Fibroblast of lung (primary cell): ENCODE data around the gene PAGE2. TPM values are rescaled to one million over a fixed set of nuclear protein-coding genes. Genes with fewer than 3 reads are reported as not detected.

Experiments
- DNase-seq, 2 donors: peaks; one replicate each; pipeline versions ENCODE4 v3.0.0 to v3.0.0-alpha.2; 2010; ENCODE audit warnings: low read depth in 2 of 2
- H2AFZ ChIP-seq: 2 replicates; pipeline ENCODE4 v1.5.1; 2012; ENCODE audit warnings: low read length, control low read depth, inconsistent platforms
- H3K27ac ChIP-seq: 2 replicates; pipeline ENCODE4 v1.5.1; 2011; ENCODE audit warnings: low read length, control low read depth; ENCODE audit not compliant: insufficient read depth
- H3K27me3 ChIP-seq: 2 replicates; pipeline ENCODE4 v1.5.1; 2011; ENCODE audit warnings: mild to moderate bottlenecking, low read length; ENCODE audit not compliant: control insufficient read depth, insufficient read depth
- H3K36me3 ChIP-seq: 2 replicates; pipeline ENCODE4 v1.5.1; 2011; ENCODE audit warnings: low read length; ENCODE audit not compliant: control insufficient read depth, insufficient read depth
- H3K4me1 ChIP-seq: 2 replicates; pipeline ENCODE4 v1.5.1; 2011; ENCODE audit warnings: low read length; ENCODE audit not compliant: control insufficient read depth, insufficient read depth; ENCODE audit errors: extremely low read depth
- H3K4me2 ChIP-seq: 2 replicates; pipeline ENCODE4 v1.5.1; 2011; ENCODE audit warnings: low read length, control low read depth; ENCODE audit not compliant: insufficient read depth; ENCODE audit errors: extremely low read depth
- H3K4me3 ChIP-seq, 4 experiments: fragments of 200-600 bp in 1 of 4; sonication (generic) in 1 of 4; replicated peaks in 1 of 4; 2 replicates each; pipeline ENCODE4 v1.5.1; 2011 to 2016; ENCODE audit warnings: low read length in 4 of 4, low read depth in 3 of 4, mild to moderate bottlenecking in 3 of 4, control low read depth in 2 of 4, inconsistent platforms in 1 of 4, mixed read lengths in 1 of 4; ENCODE audit not compliant: insufficient read depth in 1 of 4; ENCODE audit errors: control extremely low read depth in 1 of 4
- H3K79me2 ChIP-seq: 2 replicates; pipeline ENCODE4 v1.5.1; 2012; ENCODE audit warnings: mild to moderate bottlenecking, low read length, inconsistent platforms; ENCODE audit not compliant: control insufficient read depth, insufficient read depth
- H3K9ac ChIP-seq: 2 replicates; pipeline ENCODE4 v1.5.1; 2011; ENCODE audit warnings: mild to moderate bottlenecking, low read length, control low read depth; ENCODE audit not compliant: insufficient read depth
- H3K9me3 ChIP-seq: 2 replicates; pipeline ENCODE4 v1.5.1; 2012; ENCODE audit warnings: low read depth, low read length; ENCODE audit not compliant: control insufficient read depth, insufficient read depth
- H4K20me1 ChIP-seq: 2 replicates; pipeline ENCODE4 v1.5.1; 2011; ENCODE audit warnings: low read length; ENCODE audit not compliant: control insufficient read depth, insufficient read depth; ENCODE audit errors: extremely low read depth
- EZH2 ChIP-seq: IDR thresholded peaks from 2 replicates; pipeline ENCODE4 v1.5.1; 2012; ENCODE audit warnings: low read length, control low read depth, mild to moderate bottlenecking; ENCODE audit errors: missing control alignments
- polyA plus RNA-seq, 2 donors: library from polyadenylated mRNA; depleted of rRNA in 1 of 2; stranded (reverse) in 1 of 2; unstranded in 1 of 2; fragments of >200 nt; gene quantifications; 2 replicates each; pipeline ENCODE4 v1.2.1, GENCODE V29; 2011 to 2012; ENCODE audit warnings: missing spikeins in 1 of 2
- total RNA-seq: library from RNA; depleted of rRNA; stranded (reverse); fragments of >200 nt; gene quantifications from 2 replicates; pipeline ENCODE4 v1.2.1, GENCODE V29; 2014
- TF ChIP-seq, protein P1 (sequence below), 2 donors: IDR thresholded peaks in 1 of 2; conservative IDR thresholded peaks in 1 of 2; 1 replicate in 1 of 2; 2 replicates in 1 of 2; pipeline ENCODE4 v1.5.1; 2011 to 2012; ENCODE audit warnings: low read length in 2 of 2, control low read depth in 1 of 2, inconsistent platforms in 1 of 2, low read depth in 1 of 2, mild to moderate bottlenecking in 1 of 2

The PAGE2 gene
- total and polyA plus RNA-seq, 2 donors (not counting 1 experiment from before 2014, with no cell fraction given): not detected

DNA sequence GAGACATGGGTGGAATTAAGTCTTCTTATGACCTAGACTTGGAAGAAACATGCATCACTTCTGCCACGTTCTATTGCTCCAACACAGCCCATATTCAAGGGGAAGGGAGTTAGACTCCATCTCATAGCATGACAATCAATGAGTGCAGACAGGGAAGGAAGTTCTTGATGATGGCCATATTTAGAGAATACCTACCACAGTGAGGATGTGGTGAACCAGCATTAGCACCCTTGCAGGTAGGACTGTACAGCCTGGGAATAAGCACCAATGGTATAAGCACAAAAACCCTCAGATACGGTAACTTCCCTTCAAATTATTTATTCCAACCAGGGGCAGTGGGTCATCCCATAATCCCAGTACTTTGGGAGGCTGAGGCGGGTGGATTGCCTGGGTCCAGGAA, 29.8 kb downstream of the PAGE2 start:
- no peaks in the 10 kb centered on the region for H3K79me2 ChIP-seq
- H2AFZ ChIP-seq: no peak overlapping the region
- H4K20me1 ChIP-seq: no peaks in the 10 kb centered on the region
- TF ChIP-seq, protein P1, sequence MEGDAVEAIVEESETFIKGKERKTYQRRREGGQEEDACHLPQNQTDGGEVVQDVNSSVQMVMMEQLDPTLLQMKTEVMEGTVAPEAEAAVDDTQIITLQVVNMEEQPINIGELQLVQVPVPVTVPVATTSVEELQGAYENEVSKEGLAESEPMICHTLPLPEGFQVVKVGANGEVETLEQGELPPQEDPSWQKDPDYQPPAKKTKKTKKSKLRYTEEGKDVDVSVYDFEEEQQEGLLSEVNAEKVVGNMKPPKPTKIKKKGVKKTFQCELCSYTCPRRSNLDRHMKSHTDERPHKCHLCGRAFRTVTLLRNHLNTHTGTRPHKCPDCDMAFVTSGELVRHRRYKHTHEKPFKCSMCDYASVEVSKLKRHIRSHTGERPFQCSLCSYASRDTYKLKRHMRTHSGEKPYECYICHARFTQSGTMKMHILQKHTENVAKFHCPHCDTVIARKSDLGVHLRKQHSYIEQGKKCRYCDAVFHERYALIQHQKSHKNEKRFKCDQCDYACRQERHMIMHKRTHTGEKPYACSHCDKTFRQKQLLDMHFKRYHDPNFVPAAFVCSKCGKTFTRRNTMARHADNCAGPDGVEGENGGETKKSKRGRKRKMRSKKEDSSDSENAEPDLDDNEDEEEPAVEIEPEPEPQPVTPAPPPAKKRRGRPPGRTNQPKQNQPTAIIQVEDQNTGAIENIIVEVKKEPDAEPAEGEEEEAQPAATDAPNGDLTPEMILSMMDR (conservative IDR thresholded peaks at IDR 0.05 in 1 of 2, IDR thresholded peaks at IDR 0.05 in 1 of 2; ENCODE audit: low read depth in 1 of 2, low read length in 2 of 2): no peak
- no peak for TF ChIP-seq EZH2
- H3K4me2 ChIP-seq: no peak overlapping the region
- H3K4me1 ChIP-seq: no peaks in the 10 kb centered on the region
- H3K9ac ChIP-seq: no peak overlapping the region
- DNase-seq: no peak
- H3K27ac ChIP-seq: no peak overlapping the region
- no peak overlapping the region for H3K4me3 ChIP-seq
- H3K36me3 ChIP-seq: no peaks in the 10 kb centered on the region
- no peaks in the 10 kb centered on the region for H3K9me3 ChIP-seq
- H3K27me3 ChIP-seq: no peaks in the 10 kb centered on the region

DNA sequence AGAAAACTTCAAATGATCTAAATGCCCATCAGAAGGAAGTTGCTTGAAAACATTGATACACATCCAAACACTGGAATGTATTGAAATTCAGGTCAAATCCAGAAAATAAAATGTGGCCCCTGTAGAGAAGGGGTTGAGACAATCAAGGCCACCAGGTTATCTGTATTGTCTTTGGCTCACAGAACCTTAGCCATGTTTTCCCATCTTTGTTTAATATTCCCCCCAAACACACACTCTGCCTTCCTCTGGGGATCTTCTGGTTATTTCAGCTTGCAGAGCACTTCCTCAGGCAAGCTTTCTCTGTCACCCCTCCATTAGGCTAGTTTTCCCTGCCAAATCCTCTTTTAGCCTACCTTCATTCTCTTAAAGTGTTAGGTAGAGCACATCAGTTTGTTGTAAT, 30.5 kb downstream of the PAGE2 start:
- H3K4me3 ChIP-seq: no peak overlapping the region
- DNase-seq: no peak
- H4K20me1 ChIP-seq: no peaks in the 10 kb centered on the region
- H3K27ac ChIP-seq: no peak overlapping the region
- no peaks in the 10 kb centered on the region for H3K9me3 ChIP-seq
- no peak overlapping the region for H3K9ac ChIP-seq
- H3K4me1 ChIP-seq: no peaks in the 10 kb centered on the region
- no peak overlapping the region for H2AFZ ChIP-seq
- H3K79me2 ChIP-seq: no peaks in the 10 kb centered on the region
- no peaks in the 10 kb centered on the region for H3K27me3 ChIP-seq
- H3K4me2 ChIP-seq: no peak overlapping the region
- no peaks in the 10 kb centered on the region for H3K36me3 ChIP-seq
- TF ChIP-seq, protein P1 (conservative IDR thresholded peaks at IDR 0.05 in 1 of 2, IDR thresholded peaks at IDR 0.05 in 1 of 2; ENCODE audit: low read depth in 1 of 2, low read length in 2 of 2): no peak
- no peak for TF ChIP-seq EZH2

DNA sequence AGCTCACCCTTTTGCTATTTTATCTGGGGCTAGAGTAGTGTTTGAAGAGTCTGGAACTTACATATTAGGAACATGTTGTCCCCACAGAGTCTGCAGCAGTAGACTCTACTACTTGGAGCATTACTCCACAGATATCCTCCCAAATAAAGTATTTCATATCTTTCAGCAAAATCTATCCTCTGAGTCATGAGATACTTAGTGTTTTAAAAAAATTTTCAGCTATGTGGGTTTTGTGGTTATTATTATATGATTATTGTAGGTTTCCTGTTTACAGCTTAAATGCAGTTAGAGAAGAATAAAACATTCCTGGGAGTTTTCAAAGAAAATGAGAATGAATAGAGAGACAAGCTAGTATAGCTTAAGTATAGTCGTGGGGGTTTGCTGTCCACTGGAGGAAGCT, 30.9 kb downstream of the PAGE2 start:
- H3K27ac ChIP-seq: no peak overlapping the region
- H3K27me3 ChIP-seq: no peaks in the 10 kb centered on the region
- peak; percentile 1 to 6 for DNase-seq
- no peaks in the 10 kb centered on the region for H4K20me1 ChIP-seq
- H3K4me3 ChIP-seq: no peak overlapping the region
- H3K9ac ChIP-seq: no peak overlapping the region
- H2AFZ ChIP-seq: no peak overlapping the region
- H3K4me2 ChIP-seq: no peak overlapping the region
- TF ChIP-seq, protein P1 (conservative IDR thresholded peaks at IDR 0.05 in 1 of 2, IDR thresholded peaks at IDR 0.05 in 1 of 2; ENCODE audit: low read depth in 1 of 2, low read length in 2 of 2): no peak
- TF ChIP-seq EZH2: no peak
- H3K36me3 ChIP-seq: no peaks in the 10 kb centered on the region
- no peaks in the 10 kb centered on the region for H3K9me3 ChIP-seq
- no peaks in the 10 kb centered on the region for H3K79me2 ChIP-seq
- no peaks in the 10 kb centered on the region for H3K4me1 ChIP-seq
